PC-9 (cell line): ENCODE measurements around the gene TNS4.

Experiments used
- CTCF ChIP-seq: fragments of 200-600 bp; sonication (generic); conservative IDR thresholded peaks from 2 replicates; pipeline ENCODE4 v1.6.1; 2017; ENCODE audit warnings: mixed run types, antibody characterized with exemption, mild to moderate bottlenecking, moderate library complexity
- EZH2 ChIP-seq: fragments of 200-600 bp; sonication (generic); IDR thresholded peaks from 2 replicates; pipeline ENCODE4 v1.8.0; 2017; ENCODE audit warnings: antibody characterized with exemption, low read depth

DNA sequence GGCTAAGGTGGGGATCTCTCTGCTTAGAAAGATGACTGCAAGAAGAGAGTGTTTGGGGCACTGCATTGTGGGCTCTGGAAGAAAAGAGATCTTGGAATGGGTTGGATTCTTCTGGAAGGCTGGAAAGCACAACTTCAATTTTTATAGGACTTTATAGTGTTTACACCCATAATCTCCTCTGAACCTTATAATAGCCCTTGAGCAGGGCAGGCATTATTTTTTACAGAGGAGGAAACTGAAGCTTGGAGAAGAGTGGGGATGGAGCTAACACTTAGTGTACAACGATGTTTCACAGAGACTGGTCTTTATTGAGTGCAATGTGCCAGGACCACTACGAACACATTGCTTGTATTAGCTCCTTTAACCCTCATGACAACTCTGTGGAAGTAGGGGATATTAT lies 10.4 kb downstream of the TNS4 start:
- TF ChIP-seq CTCF (no peak), EZH2 (no peak)
